Activated naive CD4-positive, alpha-beta T cell treated with anti-CD3 and anti-CD28 coated beads for 36 hours (primary cell): ENCODE measurements around the gene DMPK. TPM values are rescaled to one million over a fixed set of nuclear protein-coding genes. Genes with fewer than 3 reads are reported as not detected.

ENCODE experiments used
- CTCF ChIA-PET: fragments of 350-600 bp; sonication (Branson Sonifier 250); formaldehyde crosslinking; loops from one replicate; lab custom pipeline; 2021; ENCODE audit warnings: antibody characterized with exemption; lab: Charles Lee
- DNase-seq: peaks from one replicate; pipeline ENCODE4 v3.0.0-alpha.2; 2020
- H3K27ac Mint-ChIP-seq: one replicate; pipeline ENCODE4 v1.8.0; 2021; ENCODE audit warnings: mild to moderate bottlenecking, mixed read lengths
- H3K27me3 Mint-ChIP-seq: one replicate; pipeline ENCODE4 v1.8.0; 2021; ENCODE audit warnings: low read depth, mixed read lengths
- H3K36me3 Mint-ChIP-seq: one replicate; pipeline ENCODE4 v1.8.0; 2021; ENCODE audit warnings: low read depth, mixed read lengths
- H3K4me1 Mint-ChIP-seq: one replicate; pipeline ENCODE4 v1.8.0; 2021; ENCODE audit warnings: low read depth, mixed read lengths
- H3K4me3 Mint-ChIP-seq: one replicate; pipeline ENCODE4 v1.8.0; 2021; ENCODE audit warnings: mild to moderate bottlenecking, moderate library complexity, mixed read lengths
- H3K9me3 Mint-ChIP-seq: one replicate; pipeline ENCODE4 v1.8.0; 2021; ENCODE audit warnings: mixed read lengths
- intact Hi-C: fragments of 100-400 bp; cut with micrococcal nuclease; formaldehyde crosslinking; loops from one replicate; pipeline ENCODE4 v1.15.1; 2023
- total RNA-seq, 2 experiments: library from RNA; stranded (reverse); gene quantifications; one replicate each; pipeline ENCODE4 v1.2.3, GENCODE V29; 2021

DMPK gene
- total RNA-seq, 2 experiments from 2014 or later: 6.1 TPM

GRCh38 chr19:45793178-45793564 lies 10.9 kb upstream of the DMPK start:
- Mint-ChIP-seq H3K27ac (no peak overlapping the region), H3K27me3 (peaks cover 18% of the 10 kb centered on the region), H3K9me3 (no peaks in the 10 kb centered on the region), H3K36me3 (peaks cover 26% of the 10 kb centered on the region), H3K4me1 (peaks cover 24% of the 10 kb centered on the region), H3K4me3 (peak overlapping the region; percentile 66)
- CTCF ChIA-PET: interaction anchor here (1.1 to 2.7 kb wide), 3 partner anchors 16 to 24 kb away, joined by 3 to 9 read pairs (median 4); partner anchors contain the start of gene SIX5
- intact Hi-C loops: loop anchor here (1.0 to 10.0 kb wide), 5 partner anchors 14 to 288 kb away; partner anchors contain the start of genes FBXO46, OPA3, QPCTL and SNRPD2
- no peak for DNase-seq

GRCh38 chr19:45792470-45793177 lies 10.3 kb upstream of the DMPK start, which contains the start of gene DMWD:
DMWD (minus strand) TSS chr19:45792845; CDS start chr19:45792756, 89 bp downstream.
- CTCF ChIA-PET: interaction anchor here (0.6 to 2.7 kb wide), 4 partner anchors 16 to 24 kb away, joined by 3 to 9 read pairs (median 4); partner anchors contain the start of gene SIX5
- peaks cover 13% of the 10 kb centered on the region for H3K27me3 Mint-ChIP-seq
- peaks cover 24% of the 10 kb centered on the region for H3K4me1 Mint-ChIP-seq
- H3K9me3 Mint-ChIP-seq: no peaks in the 10 kb centered on the region
- peak within 1 kb of the TSS; percentile 93 for H3K4me3 Mint-ChIP-seq
- H3K36me3 Mint-ChIP-seq: peaks cover 30% of the 10 kb centered on the region
- H3K27ac Mint-ChIP-seq: peak within 1 kb of the TSS; percentile 71
- peak; percentile 100 for DNase-seq
- intact Hi-C loops: loop anchor here (1.0 to 10.0 kb wide), 8 partner anchors 13 to 288 kb away; partner anchors contain the start of genes FBXO46, OPA3, QPCTL and SIX5

GRCh38 chr19:45791744-45792469 lies 9.6 kb upstream of the DMPK start:
- H3K27ac Mint-ChIP-seq: peak overlapping the region; percentile 71
- peaks cover 24% of the 10 kb centered on the region for H3K4me1 Mint-ChIP-seq
- H3K36me3 Mint-ChIP-seq: peaks cover 37% of the 10 kb centered on the region
- peak overlapping the region; percentile 93 for H3K4me3 Mint-ChIP-seq
- H3K27me3 Mint-ChIP-seq: peaks cover 13% of the 10 kb centered on the region
- H3K9me3 Mint-ChIP-seq: no peaks in the 10 kb centered on the region
- CTCF ChIA-PET: interaction anchor here (0.6 to 2.7 kb wide), 2 partner anchors 17 to 22 kb away, joined by 4 to 9 read pairs; partner anchors contain the start of gene SIX5
- intact Hi-C loops: loop anchor here (1.0 to 10.0 kb wide), 7 partner anchors 23 to 287 kb away; partner anchors contain the start of genes FBXO46, OPA3, QPCTL and SIX5
- no peak for DNase-seq

- Mint-ChIP-seq H3K27ac (no peak overlapping the region), H3K36me3 (peaks cover 44% of the 10 kb centered on the region), H3K9me3 (no peaks in the 10 kb centered on the region), H3K4me1 (peaks cover 24% of the 10 kb centered on the region), H3K4me3 (peak overlapping the region; percentile 93), H3K27me3 (peaks cover 9% of the 10 kb centered on the region)
- peak; percentile 40 for DNase-seq
- CTCF ChIA-PET: interaction anchor here (0.6 to 2.7 kb wide), 3 partner anchors 12 to 26 kb away, joined by 3 to 9 read pairs (median 5); partner anchors contain the start of gene SIX5
- intact Hi-C loops: loop anchor here (5.0 to 10.0 kb wide), 3 partner anchors 99 to 286 kb away; partner anchors contain the start of genes OPA3, QPCTL, SNRPD2 and VASP
These were observed 8.7 kb upstream of the DMPK start for GRCh38 chr19:45790942-45791341.

GRCh38 chr19:45789035-45789786 lies 6.9 kb upstream of the DMPK start:
- Mint-ChIP-seq H3K27ac (no peak overlapping the region), H3K27me3 (no peaks in the 10 kb centered on the region), H3K4me3 (no peak overlapping the region), H3K36me3 (peaks cover 44% of the 10 kb centered on the region), H3K4me1 (peaks cover 24% of the 10 kb centered on the region), H3K9me3 (no peaks in the 10 kb centered on the region)
- intact Hi-C loops: no loop called here
- CTCF ChIA-PET: interaction anchor here (1.3 kb wide), 1 partner anchor 10 kb away, joined by 4 read pairs; no protein-coding TSS in a partner anchor
- DNase-seq: no peak

- Mint-ChIP-seq H3K9me3 (no peaks in the 10 kb centered on the region), H3K36me3 (peaks cover 41% of the 10 kb centered on the region), H3K4me3 (no peak overlapping the region), H3K4me1 (peaks cover 9% of the 10 kb centered on the region), H3K27me3 (no peaks in the 10 kb centered on the region), H3K27ac (no peak overlapping the region)
- intact Hi-C loops: no loop called here
- DNase-seq: no peak
- CTCF ChIA-PET: no interaction called here
These were observed 4.2 kb upstream of the DMPK start for GRCh38 chr19:45786533-45786894.

- CTCF ChIA-PET: no interaction called here
- Mint-ChIP-seq H3K36me3 (peaks cover 40% of the 10 kb centered on the region), H3K27me3 (peaks cover 2% of the 10 kb centered on the region), H3K4me1 (peaks cover 3% of the 10 kb centered on the region), H3K27ac (no peak overlapping the region), H3K4me3 (no peak overlapping the region), H3K9me3 (no peaks in the 10 kb centered on the region)
- intact Hi-C loops: no loop called here
- DNase-seq: no peak
These were observed 3.7 kb upstream of the DMPK start for GRCh38 chr19:45785781-45786532.

GRCh38 chr19:45785097-45785496 lies 2.8 kb upstream of the DMPK start:
- Mint-ChIP-seq H3K27ac (peak overlapping the region; percentile 41), H3K4me1 (no peaks in the 10 kb centered on the region), H3K36me3 (peaks cover 36% of the 10 kb centered on the region), H3K27me3 (peaks cover 10% of the 10 kb centered on the region), H3K4me3 (no peak overlapping the region), H3K9me3 (no peaks in the 10 kb centered on the region)
- no peak for DNase-seq
- intact Hi-C loops: no loop called here
- CTCF ChIA-PET: no interaction called here

GRCh38 chr19:45784096-45784495 lies 1.8 kb upstream of the DMPK start:
- CTCF ChIA-PET: interaction anchor here (0.8 kb wide), 1 partner anchor 14 kb away, joined by 3 read pairs; the partner anchor contains the start of gene SIX5
- DNase-seq: no peak
- intact Hi-C loops: no loop called here
- Mint-ChIP-seq H3K27me3 (peaks cover 20% of the 10 kb centered on the region), H3K4me1 (peaks cover 4% of the 10 kb centered on the region), H3K4me3 (no peak overlapping the region), H3K9me3 (no peaks in the 10 kb centered on the region), H3K27ac (no peak overlapping the region), H3K36me3 (peaks cover 27% of the 10 kb centered on the region)

GRCh38 chr19:45782820-45783785 lies 813 bp upstream of the DMPK start:
- peaks cover 23% of the 10 kb centered on the region for H3K27me3 Mint-ChIP-seq
- H3K9me3 Mint-ChIP-seq: no peaks in the 10 kb centered on the region
- peaks cover 13% of the 10 kb centered on the region for H3K4me1 Mint-ChIP-seq
- H3K4me3 Mint-ChIP-seq: no peak overlapping the region
- DNase-seq: no peak
- H3K27ac Mint-ChIP-seq: no peak overlapping the region
- peaks cover 17% of the 10 kb centered on the region for H3K36me3 Mint-ChIP-seq
- intact Hi-C loops: no loop called here
- CTCF ChIA-PET: interaction anchor here (1.1 to 1.5 kb wide), 3 partner anchors 13 to 35 kb away, joined by 3 read pairs; no protein-coding TSS in a partner anchor
